ENCODE data around the gene DNAH17. TPM values are rescaled to one million over a fixed set of nuclear protein-coding genes. Genes with fewer than 3 reads are reported as not detected.

The DNAH17 gene
- total RNA-seq, 1 experiment from 2014 or later = 0.76 TPM

- ChIA-PET POLR2A (ENCODE audit: unreplicated experiment) (no interaction called here), CTCF (no interaction called here)
- no peaks in the 10 kb centered on the region for H3K79me2 ChIP-seq (ENCODE audit: low read depth)
- no peak overlapping the region for H2AFZ ChIP-seq
- no peaks in the 10 kb centered on the region for H3K9me3 ChIP-seq (ENCODE audit: insufficient read depth, low read depth)
- intact Hi-C loops (cut with micrococcal nuclease; ENCODE audit: unreplicated experiment) = no loop called here
- no peaks in the 10 kb centered on the region for H3K9me2 ChIP-seq (ENCODE audit: insufficient read depth)
- no peak overlapping the region for H3K4me2 ChIP-seq
- H3K36me3 ChIP-seq (ENCODE audit: low read depth) = no peaks in the 10 kb centered on the region
- no peak overlapping the region for H3K4me3 ChIP-seq
- H3F3A ChIP-seq (ENCODE audit: insufficient read depth, low read depth) = no peaks in the 10 kb centered on the region
- BruUV-seq (replicated peaks) = no TSS peak
- DNase-seq = no peak
- TF ChIP-seq CTCF (conservative IDR thresholded peaks at IDR 0.05) = no peak
- TF ChIP-seq EZH2 (IDR thresholded peaks at IDR 0.05; ENCODE audit: low read depth) = no peak
- H4K20me1 ChIP-seq (ENCODE audit: insufficient read depth) = no peaks in the 10 kb centered on the region
- H3K4me1 ChIP-seq (replicated peaks; ENCODE audit: insufficient read depth) = peaks cover 6% of the 10 kb centered on the region
- H3K27ac ChIP-seq = no peak overlapping the region
- H3K27me3 ChIP-seq (ENCODE audit: insufficient read depth, low read depth) = no peaks in the 10 kb centered on the region
These were observed 13.7 kb downstream of the DNAH17 start for GRCh38 chr17:78563189-78564145.

- no peaks in the 10 kb centered on the region for H4K20me1 ChIP-seq (ENCODE audit: insufficient read depth)
- intact Hi-C loops (cut with micrococcal nuclease; ENCODE audit: unreplicated experiment) = no loop called here
- no peaks in the 10 kb centered on the region for H3K79me2 ChIP-seq (ENCODE audit: low read depth)
- TF ChIP-seq CTCF (conservative IDR thresholded peaks at IDR 0.05) (no peak), EZH2 (IDR thresholded peaks at IDR 0.05; ENCODE audit: low read depth) (no peak)
- no peaks in the 10 kb centered on the region for H3K4me1 ChIP-seq (replicated peaks; ENCODE audit: insufficient read depth)
- H3K9me2 ChIP-seq (ENCODE audit: insufficient read depth) = no peaks in the 10 kb centered on the region
- no peak overlapping the region for H3K4me3 ChIP-seq
- ChIA-PET CTCF (no interaction called here), POLR2A (ENCODE audit: unreplicated experiment) (no interaction called here)
- H3K36me3 ChIP-seq (ENCODE audit: low read depth) = no peaks in the 10 kb centered on the region
- H3K9me3 ChIP-seq (ENCODE audit: insufficient read depth, low read depth) = no peaks in the 10 kb centered on the region
- BruUV-seq (replicated peaks) = no TSS peak
- H3K4me2 ChIP-seq = no peak overlapping the region
- no peak overlapping the region for H2AFZ ChIP-seq
- no peak for DNase-seq
- H3K27ac ChIP-seq = no peak overlapping the region
- no peaks in the 10 kb centered on the region for H3K27me3 ChIP-seq (ENCODE audit: insufficient read depth, low read depth)
- peaks cover 4% of the 10 kb centered on the region; the same call in 1 of the 2 replicates for H3F3A ChIP-seq (ENCODE audit: insufficient read depth, low read depth)
These were observed 14.5 kb downstream of the DNAH17 start for GRCh38 chr17:78562734-78563133.

- no peak for DNase-seq
- H3K36me3 ChIP-seq (ENCODE audit: low read depth) = no peaks in the 10 kb centered on the region
- H4K20me1 ChIP-seq (ENCODE audit: insufficient read depth) = no peaks in the 10 kb centered on the region
- H3K27ac ChIP-seq = no peak overlapping the region
- H3K9me3 ChIP-seq (ENCODE audit: insufficient read depth, low read depth) = no peaks in the 10 kb centered on the region
- CTCF ChIA-PET = no interaction called here
- POLR2A ChIA-PET (ENCODE audit: unreplicated experiment) = no interaction called here
- H3K79me2 ChIP-seq (ENCODE audit: low read depth) = no peaks in the 10 kb centered on the region
- no peaks in the 10 kb centered on the region for H3K9me2 ChIP-seq (ENCODE audit: insufficient read depth)
- no peak overlapping the region for H3K4me3 ChIP-seq
- intact Hi-C loops (cut with micrococcal nuclease; ENCODE audit: unreplicated experiment) = no loop called here
- no peak for TF ChIP-seq CTCF (conservative IDR thresholded peaks at IDR 0.05)
- TF ChIP-seq EZH2 (IDR thresholded peaks at IDR 0.05; ENCODE audit: low read depth) = no peak
- no TSS peak for BruUV-seq (replicated peaks)
- no peaks in the 10 kb centered on the region for H3K27me3 ChIP-seq (ENCODE audit: insufficient read depth, low read depth)
- peaks cover 5% of the 10 kb centered on the region; the same call in 1 of the 2 replicates for H3F3A ChIP-seq (ENCODE audit: insufficient read depth, low read depth)
- no peak overlapping the region for H3K4me2 ChIP-seq
- no peaks in the 10 kb centered on the region for H3K4me1 ChIP-seq (replicated peaks; ENCODE audit: insufficient read depth)
- no peak overlapping the region for H2AFZ ChIP-seq
These were observed 16.0 kb downstream of the DNAH17 start for GRCh38 chr17:78561166-78561565.
